ENCODE results near the gene PTPRJ.

DNA sequence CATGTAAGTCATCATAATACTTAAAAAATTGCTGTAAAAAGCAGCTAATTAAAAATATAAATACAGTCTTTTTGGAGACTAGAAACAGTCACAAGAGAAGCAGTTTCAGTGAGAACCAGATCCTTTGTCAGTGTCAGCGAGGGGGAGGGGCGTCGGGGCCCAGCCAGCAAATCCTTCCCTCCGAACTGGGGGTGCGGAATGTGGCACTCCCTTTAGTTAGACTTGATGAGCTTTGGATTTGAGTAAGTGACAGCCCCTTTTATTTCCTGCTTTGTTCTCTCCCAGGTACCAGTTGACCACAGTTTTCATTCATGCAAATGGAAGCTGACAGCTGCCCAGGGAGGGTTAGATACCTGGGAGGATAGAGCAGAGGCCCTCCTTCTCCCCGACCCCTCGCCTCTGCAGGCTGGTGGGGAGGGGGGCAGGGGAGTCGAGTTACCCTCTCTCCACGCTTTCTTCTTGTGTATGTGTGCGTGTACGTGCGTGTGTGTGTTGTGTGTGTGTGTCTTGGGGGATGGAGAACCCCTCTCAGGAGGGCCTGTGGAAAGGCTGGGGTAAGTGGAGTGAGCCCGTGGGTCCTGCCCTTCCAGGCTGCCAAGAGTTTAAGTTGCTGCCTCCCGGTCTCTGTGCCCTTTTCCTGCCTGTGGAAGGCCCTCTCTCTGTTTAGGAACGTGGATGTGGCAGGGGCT lies 38.3 kb downstream of the PTPRJ start:
- TF ChIP-seq, protein P1, sequence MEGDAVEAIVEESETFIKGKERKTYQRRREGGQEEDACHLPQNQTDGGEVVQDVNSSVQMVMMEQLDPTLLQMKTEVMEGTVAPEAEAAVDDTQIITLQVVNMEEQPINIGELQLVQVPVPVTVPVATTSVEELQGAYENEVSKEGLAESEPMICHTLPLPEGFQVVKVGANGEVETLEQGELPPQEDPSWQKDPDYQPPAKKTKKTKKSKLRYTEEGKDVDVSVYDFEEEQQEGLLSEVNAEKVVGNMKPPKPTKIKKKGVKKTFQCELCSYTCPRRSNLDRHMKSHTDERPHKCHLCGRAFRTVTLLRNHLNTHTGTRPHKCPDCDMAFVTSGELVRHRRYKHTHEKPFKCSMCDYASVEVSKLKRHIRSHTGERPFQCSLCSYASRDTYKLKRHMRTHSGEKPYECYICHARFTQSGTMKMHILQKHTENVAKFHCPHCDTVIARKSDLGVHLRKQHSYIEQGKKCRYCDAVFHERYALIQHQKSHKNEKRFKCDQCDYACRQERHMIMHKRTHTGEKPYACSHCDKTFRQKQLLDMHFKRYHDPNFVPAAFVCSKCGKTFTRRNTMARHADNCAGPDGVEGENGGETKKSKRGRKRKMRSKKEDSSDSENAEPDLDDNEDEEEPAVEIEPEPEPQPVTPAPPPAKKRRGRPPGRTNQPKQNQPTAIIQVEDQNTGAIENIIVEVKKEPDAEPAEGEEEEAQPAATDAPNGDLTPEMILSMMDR (IDR thresholded peaks at IDR 0.05; ENCODE audit: insufficient read depth, low read depth, low read length), result no peak
- TF ChIP-seq EZH2 (IDR thresholded peaks at IDR 0.05; ENCODE audit: insufficient read depth, low read length), result no peak

Measured in astrocyte (in vitro differentiated cells and primary cell).